GM18511 (cell line): ENCODE results near the gene TTC9.
"Not testable (repeated sequence)": the region's sequence is repeated elsewhere in the genome, so short reads cannot be mapped to it uniquely, and the experiment has no call there.

ENCODE experiments used
- ATAC-seq: cut with Tn5 transposase; IDR thresholded peaks from one replicate; pipeline ENCODE4 v1.9.1; 2021; ENCODE audit warnings: mild to moderate bottlenecking, moderate library complexity; ENCODE audit not compliant: unreplicated experiment

TTC9 gene

DNA sequence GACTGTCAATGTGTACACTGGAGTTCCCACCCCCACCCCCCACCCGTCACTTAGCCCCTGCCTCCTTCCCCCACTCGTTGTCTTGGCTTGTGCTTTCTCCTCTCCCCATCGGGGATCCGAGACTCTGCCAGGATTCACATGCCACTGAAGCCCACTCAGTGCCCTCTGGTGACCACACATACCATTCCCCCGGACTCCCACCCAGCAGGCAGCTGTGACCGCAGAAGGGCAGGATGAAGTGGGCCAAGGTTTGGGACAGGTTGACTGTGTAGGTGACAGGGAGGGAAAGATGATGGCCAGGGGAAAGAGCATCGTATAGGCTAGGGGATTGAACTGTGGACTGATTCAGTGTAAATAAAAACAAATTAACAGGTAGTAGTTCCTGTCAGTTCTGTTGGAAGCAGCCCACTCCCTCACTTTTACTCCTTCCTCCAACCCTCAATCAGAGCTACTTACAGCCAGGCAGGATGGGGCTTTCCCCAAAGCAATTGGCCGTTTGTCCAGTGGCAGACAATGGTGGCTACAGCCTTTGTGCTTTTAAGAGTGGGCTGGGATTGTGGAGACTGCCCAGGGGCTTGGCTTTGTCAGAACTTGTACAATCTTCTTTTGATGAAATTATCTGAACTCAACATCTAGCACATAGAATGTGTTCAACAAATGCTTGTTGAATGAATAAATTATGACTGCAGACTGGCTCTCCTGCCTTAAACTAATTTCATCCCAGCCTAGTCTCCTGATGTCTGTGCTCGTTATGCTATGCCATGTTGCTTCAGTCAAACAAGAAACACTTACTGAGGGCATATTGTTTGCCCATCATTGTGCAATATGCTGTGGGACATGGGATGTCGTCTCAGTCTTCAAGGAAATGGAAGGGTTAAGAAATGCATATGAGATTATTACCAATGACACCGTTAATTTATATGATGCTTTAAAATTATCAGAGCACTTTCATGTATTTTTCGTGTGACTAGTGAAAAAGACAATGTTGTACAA is 30.2 kb downstream of the TTC9 start:
- ATAC-seq: no peak

DNA sequence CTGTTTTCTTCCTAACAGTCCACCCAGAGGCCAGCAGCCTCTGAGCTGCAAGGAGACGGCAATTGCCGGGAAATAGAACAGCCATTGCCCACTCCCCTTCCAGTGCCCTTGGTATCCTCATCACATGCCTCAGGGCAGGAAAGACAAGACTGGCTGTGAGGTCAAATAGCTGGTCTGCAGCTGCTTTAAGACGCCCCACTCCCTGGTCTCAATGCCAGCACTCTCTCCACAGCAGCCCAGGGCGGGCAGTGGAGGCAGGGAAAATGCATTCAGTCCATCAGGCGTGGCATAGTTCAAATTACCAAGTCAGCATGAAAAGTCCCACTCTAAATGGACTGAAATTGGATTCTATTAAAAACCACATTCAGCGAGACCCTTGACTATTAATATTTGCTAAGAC is 35.6 kb downstream of the TTC9 start:
- no peak for ATAC-seq

DNA sequence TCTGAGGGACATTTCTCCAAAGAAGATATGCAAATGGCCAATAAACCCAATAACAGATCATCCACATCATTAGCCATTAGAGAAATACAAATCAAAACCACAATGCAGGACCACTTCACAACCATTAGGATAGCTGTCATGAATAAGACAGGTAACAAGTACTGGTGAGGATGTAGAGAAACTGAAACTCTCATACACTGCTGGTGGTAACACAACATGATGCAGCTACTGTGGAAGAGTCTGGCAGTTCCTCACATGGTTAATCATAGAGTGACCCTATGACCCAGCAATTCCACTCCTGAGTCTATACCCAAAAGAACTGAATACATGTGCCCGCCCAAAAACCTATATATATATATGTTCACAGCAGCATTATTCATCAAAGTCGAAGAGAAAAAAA is 39.0 kb downstream of the TTC9 start:
- ATAC-seq: no peak

DNA sequence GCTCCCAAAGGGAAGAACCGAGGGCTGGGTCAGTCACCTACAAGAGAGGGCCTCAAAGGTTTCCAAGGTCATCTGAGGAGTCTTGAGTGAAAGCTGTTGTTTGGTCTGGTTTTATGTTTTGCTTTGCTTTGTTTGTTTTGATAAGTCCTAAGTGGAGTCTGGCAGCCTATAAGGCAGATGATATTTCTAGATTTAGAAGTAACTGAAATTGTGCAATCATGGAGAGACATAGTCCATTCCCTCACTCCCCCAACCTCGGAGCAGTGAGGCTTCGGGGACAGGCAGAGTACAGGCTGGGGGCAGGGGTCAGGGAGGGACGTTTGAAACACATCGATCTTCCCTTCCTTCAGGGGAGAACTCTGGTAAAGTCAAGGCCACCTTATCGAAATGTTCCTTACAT is 42.3 kb downstream of the TTC9 start:
- no peak for ATAC-seq

DNA sequence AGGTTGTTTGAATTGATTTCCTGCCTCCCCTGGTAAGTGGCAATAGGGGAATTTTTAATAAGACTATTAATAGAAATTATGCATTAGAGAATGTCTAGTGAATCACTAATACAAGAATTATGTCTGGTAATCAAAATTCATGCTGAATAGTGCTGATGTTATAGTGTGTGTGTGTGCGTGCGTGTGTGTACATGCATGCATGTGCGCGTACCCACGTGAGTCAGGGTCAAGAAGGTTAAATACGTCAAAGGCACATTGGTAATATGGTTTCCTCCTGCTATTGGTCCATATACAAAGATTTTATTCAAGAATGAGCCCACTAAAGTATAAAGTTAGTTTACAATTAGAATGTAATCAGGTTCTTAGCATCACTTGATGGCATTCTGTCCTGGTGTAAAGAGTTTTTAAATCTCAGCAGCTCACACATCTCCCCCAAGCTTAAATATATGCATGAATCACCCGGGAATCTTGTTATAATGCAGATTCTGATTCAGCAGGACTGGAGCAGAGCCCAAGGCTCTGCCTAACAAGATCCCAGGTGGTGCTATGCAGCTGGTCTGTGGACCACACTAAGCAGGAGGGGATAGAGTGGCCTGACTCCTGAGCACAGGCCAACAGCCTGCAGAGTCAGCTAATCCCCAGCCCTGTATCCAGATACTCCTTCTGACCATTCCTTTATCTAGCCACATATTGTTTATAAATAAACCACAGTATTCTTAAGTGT is 43.9 kb downstream of the TTC9 start:
- ATAC-seq: no peak

DNA sequence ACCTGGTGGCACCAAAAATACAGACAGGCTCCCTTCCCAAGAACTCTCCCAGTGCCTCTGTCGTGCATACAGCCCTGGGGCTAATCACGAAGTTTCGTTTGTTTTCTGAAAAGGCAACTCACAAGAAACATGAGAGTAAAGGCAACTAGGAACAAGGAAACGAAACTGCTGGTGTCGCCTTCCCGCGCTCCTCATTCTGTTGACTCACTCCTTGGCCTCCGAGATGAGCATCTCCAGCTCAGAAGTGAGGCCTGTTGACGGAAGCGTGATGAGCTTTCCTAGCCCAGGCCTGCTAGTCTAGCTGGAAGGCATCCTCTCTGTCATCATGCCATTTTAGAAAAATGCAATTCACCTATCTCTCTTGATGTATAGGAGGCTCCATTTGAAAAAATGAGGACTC is 50.5 kb downstream of the TTC9 start:
- ATAC-seq: no peak

DNA sequence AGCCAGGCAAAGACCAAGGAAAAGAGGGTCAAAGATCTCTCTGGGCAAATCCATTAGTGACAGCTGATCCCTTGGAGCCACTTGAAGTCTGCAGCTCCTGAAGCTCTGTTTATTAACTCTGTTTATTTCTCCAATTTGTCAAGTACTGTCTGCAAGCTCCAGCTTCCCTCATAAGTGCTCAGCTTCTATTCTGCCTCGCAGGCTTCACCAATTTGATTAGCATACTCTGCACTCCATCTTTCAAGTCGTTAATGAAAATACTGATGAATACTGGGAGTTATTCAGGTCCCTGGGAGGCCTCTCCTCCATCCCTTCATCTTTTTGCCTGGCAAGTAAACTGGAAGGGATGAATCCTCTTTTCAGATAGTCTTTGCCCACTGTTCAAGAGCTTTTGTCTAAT is 54.3 kb downstream of the TTC9 start:
- ATAC-seq: no peak

DNA sequence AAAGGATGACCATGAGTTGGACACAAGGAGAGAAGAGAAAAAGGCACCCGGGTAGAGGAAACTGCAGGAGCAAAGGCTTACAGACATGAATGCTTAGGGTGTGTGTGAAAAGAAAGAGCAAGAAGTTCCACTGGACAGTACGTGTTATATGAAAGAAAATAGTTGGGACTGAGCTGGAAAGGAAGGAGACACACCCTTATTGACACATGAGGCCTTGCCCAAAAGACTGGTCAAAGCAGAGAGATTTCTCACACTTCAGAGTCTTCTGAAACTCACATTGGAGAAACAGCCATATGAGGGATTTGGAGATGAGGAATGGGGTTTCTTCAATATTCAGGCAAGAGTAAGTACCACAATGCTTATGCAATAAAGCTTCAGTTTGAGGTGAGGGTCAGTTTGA is 56.0 kb downstream of the TTC9 start:
- no peak for ATAC-seq

DNA sequence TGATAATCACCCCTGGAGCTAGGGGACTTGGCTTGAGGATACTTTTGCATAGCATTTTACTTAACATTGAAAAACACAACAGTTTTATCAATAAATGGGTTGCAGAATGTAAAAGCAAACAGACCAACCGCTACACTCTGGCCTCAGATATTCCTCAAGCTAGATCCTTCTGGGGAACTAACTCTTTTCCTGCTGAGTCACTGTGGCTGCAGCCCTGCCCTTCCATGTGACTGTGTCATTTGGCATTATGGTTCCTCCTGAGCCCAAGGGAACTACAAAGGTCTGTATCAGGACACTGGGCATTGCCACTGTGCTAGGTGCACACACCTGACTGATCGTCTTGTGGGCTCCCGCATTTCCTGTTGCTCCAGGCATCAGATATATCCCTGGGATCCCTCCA is 56.6 kb downstream of the TTC9 start:
- ATAC-seq: no peak

DNA sequence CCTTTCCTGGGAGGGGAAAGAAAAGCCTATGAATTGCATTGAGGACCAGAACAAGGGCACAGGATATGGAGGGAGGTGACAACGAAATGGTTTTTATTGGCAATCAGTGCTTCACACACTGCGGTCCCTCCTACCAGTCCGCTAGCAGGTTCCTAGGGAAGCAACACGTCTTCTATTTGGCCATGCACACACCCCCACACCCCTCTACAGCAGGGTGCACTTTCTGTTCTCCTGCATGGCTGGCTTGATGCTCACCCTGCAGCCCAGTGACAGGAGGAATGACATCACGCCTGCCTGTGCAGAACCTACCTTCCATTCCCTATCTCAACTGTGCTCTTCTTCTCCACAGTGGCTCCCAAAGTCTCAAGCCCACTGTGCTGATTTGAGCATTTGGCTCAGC is 57.9 kb downstream of the TTC9 start:
- no peak for ATAC-seq

DNA sequence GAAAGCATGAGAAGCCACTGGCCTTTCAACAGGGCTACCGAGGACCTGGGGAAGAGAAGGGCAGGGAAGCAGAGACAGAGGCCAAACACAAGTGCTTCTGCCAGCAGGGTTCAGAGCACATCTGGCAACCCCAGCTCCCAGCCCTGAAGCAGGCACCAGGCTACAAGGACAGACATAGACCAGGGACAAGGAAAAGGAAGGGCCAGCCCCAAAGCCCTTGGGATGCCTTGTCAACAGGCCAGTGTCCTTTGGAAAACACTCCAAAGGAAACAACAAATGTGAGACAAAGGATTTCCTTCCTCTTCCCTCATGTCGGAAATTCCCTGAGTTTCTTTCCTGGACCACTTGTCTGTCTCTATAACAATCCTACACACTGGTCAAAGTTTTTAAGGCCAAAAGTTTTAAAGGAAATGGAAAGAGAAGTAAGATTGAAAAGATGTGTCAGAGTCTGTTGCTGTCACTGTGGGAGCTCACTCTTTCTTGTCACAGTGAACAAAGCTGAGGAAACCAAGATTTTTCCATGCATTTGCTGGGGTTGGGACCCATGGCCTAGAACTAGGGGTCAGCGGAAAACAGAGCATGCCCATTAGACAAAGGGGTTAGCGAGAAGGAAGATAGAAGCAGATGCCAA is 59.4 kb downstream of the TTC9 start:
- no peak for ATAC-seq

DNA sequence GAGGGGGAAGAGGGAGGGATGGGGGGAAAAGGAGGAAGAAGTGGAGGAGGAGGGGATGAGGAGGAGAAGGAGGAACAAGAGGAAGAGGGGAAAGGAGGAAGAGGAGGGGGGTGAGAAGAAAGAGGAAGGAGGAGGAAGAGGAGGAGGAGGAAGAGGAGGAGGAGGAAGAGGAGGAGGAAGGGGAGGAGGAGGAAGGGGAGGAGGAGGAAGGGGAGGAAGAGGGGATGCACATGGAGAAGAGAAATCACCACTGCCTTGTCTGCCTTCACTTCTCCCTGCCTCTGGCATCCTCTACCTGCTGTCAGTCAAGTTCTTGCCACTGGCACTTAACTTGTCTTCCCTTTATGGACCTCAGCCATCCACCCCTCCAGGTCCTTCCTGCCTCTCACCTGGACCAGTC is 59.9 kb downstream of the TTC9 start:
- ATAC-seq: no peak

DNA sequence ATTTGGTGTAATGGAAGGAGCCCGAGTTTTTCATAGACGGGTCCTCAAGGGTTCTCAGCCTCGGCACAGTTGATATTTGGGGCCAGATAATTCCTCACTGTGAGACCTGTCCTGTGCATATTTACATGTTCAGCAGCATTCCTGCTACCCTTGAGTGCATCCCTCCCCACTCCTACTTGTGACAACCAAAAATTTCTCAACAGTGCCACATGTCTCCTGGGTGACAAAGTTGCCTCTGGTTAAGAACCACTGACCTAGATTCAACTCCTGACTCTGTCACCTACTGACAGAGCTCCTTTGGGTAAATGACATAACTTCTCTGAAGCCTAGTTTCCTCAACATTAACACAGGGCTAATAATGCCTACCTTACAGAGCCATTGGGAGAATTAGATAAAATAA is 60.4 kb downstream of the TTC9 start:
- no peak for ATAC-seq

DNA sequence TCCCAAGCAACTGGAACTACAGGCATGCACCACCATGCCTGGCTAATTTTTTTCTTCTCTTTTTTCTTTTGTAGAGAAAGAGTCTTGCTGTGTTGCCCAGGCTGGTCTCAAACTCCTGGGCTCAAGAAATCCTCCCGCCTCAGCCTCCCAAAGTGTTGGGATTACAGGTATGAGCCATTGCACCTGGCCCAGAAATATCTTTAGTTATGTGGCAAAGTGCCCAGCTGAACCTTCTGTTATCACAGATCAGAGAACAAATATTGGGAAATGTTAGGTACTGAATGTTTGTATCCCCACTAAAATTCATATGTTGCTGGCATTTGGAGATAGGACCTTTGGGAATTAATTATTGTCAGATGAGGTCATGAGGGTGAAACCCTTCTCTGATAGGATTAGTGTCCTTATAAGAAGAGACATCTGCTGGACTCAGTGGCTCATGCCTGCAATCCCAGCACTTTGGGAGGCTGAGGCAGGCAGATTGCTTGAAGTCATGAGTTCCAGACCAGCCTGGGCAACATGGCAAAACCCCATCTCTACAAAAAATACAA is 62.0 kb downstream of the TTC9 start:
- ATAC-seq: not testable (repeated sequence)

DNA sequence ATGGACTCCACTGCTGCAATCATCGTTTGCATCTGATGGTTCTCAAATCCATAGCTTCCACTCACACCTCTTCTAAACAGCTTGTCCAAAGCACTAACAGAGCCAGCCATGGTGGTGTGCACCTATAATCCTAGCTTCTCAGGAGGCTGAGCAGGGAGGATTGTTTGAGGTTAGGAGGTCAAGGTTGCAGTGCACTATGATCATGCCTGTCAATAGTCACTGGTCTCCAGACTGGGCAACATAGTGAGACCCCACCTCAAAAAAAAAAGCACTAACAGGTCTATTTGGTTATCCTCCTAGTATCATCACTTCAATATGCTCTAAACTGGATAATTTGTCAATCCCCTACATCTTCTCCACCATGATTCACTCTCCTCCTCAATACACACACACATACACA is 63.2 kb downstream of the TTC9 start:
- ATAC-seq: no peak

DNA sequence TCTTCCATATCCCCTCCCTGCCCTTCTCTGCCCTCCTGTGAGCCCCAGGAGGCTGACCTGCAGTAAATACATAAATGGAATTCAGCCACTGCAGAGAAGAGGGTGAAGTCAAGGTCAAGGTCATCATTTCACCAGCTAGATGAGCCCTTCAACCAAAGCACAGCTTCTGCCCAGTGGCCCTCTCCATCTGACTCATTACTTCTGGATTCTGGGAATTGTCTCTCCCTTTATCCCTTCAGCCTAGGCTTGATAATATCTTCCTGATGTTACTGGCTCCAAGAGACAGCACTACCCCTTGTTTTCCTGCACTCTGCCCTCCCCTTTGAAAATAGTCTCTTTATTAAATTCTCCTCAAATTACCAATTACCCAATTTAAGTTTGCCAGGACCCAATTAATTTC is 64.5 kb downstream of the TTC9 start:
- no peak for ATAC-seq

DNA sequence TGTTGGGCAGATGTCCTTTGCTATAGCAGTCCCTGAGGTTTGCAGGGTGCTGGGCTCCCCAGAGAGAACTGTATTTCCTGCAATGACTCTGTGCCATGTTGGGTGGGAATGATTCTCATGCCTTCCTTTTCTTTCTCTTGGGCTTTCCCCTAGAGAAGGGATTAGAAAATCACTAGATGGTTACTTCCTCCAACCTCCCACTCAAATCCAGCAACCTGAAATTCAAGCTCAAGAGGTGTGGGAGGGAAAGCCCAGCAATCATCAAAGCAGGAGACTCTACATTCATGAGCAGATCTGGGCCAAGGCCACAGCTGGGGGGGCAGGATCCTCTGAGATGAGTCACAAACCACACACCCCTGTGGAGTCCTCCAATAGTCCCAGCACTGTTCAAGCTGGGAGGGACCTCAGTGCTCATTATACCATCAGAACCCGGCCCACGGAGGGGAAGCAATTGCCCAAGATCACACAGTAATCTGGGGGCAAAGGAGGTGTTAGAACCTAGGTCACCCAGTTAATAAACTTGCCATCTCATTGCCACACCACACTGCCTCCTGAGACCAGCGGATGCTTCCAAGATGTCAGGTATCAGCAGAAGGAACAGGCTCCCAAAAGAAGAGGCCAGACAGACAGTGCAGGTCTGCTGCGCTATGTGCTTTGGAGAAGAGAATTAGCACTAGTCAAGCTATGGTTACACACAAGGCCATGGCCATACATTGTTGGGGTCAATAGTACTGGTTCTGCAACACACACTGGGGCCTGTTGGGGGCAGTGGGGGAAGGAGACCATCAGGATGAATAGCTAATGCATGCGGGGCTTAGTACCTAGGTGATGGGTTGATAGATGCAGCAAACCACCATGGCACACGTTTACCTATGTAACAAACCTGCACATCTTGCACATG is 65.7 kb downstream of the TTC9 start:
- ATAC-seq: peak; percentile 91

DNA sequence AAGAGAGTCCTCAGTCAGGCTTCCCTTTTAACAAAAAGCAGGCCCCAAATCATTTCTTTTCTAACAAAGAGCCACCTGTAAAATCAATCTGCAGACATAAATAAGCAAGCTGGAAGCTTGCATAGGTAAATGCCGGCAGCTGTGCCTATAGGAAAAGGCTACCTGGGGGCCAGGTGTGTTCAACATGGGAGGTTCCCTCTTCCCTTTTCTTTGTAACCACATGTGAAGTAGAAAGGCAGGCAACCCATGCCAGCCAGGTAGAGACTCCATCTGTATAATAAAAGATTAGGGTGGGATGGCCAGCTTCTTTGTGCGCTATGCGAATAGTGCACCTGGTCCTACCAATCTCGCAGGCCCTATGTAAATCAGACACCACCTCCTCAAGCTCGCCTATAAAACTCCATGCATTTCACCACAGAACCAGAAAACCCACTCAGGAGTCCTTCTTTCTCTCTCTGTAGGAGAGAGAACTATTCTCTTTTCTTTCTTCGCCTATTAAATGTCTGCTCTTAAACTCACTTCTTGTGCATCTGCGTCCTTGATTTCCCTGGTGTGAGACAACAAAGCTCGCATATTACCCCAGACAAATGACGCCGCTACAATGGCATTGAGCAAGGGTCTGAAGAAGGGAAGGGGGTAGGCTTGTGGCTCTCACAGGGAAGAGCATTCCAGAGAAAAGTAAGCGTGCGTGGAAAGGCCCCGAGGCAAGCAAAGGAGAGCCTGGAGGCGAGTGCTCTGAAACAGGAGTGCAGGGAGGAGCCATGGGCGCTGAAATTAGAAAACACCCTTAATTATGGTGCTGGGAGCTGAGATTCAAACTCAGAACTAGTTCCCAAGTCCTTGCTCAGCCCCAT is 67.2 kb downstream of the TTC9 start:
- ATAC-seq: no peak

DNA sequence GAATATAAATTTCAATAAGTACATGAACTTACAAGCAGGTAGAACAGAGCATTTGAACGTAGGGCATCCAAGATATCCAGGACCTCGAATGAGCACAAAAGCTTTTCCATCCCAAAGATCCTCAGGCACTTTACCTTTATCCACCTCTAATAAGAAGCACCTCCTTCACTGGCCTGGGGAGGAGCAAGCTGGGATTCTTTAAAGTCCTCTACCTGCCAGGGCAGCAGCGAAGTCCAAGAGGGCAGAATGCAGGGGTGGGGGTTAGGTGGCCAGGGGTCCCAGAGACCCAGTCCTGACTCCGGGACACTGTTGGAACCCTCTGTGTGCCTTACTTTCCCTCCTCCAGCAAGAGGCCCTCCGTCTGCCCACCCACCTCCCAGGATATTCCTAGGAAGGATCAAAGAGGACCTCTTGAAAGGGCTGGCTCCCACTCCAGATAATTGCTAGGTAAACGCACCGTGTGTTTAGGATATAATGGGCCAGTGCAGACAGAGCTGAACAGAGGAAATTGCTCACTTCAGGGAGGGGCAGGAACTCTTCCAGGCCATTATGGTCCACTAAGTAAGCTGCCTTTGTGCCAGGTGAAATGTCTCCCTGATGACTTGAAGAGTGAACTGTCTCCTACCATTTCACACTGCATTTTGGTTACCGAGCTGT is 68.1 kb downstream of the TTC9 start:
- no peak for ATAC-seq
